ENCODE measurements around the gene RAPGEF6. TPM values are rescaled to one million over a fixed set of nuclear protein-coding genes. Genes with fewer than 3 reads are reported as not detected.

Gene RAPGEF6
- total RNA-seq, 1 donor from 2014 or later, result 18.9 TPM

DNA sequence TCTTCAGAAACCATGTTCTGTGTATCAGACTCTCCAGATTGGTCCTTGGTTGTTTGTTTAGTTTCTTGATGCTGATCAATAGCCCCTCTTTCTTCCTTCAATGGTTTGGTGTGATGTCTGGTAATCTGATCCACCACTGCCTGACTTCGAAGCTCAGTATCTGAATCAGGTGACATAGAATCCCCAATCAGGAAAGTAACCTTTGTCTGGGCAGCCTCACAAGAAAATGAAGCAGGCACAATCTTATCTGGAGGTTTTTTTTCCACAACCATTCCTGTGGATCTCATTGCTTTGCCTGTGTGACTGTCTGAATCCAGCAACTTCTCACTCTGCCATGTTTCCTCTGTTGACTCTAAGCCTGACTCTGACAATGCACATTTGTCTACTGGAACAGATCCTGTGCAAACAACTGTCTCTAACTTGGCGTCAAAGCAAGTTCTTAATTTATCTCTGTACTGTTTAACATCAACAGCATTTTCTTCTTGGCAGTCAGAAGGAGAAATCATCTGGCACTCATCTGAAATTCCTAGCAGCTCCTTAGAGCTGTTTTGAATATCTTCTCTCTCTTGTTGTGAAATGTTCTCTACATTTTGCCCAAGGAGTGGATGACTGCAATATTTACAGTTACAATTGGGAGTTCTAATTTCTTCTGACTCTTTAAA lies 37.1 kb upstream of the RAPGEF6 start:
- TF ChIP-seq, protein P1, sequence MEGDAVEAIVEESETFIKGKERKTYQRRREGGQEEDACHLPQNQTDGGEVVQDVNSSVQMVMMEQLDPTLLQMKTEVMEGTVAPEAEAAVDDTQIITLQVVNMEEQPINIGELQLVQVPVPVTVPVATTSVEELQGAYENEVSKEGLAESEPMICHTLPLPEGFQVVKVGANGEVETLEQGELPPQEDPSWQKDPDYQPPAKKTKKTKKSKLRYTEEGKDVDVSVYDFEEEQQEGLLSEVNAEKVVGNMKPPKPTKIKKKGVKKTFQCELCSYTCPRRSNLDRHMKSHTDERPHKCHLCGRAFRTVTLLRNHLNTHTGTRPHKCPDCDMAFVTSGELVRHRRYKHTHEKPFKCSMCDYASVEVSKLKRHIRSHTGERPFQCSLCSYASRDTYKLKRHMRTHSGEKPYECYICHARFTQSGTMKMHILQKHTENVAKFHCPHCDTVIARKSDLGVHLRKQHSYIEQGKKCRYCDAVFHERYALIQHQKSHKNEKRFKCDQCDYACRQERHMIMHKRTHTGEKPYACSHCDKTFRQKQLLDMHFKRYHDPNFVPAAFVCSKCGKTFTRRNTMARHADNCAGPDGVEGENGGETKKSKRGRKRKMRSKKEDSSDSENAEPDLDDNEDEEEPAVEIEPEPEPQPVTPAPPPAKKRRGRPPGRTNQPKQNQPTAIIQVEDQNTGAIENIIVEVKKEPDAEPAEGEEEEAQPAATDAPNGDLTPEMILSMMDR (IDR thresholded peaks at IDR 0.05), result no peak
- Mint-ChIP-seq H3K27me3 (ENCODE audit: unreplicated experiment) (no peaks in the 10 kb centered on the region), H3K36me3 (ENCODE audit: unreplicated experiment) (peaks cover 62% of the 10 kb centered on the region), H3K4me1 (ENCODE audit: unreplicated experiment) (peaks cover 7% of the 10 kb centered on the region), H3K27ac (ENCODE audit: unreplicated experiment) (no peak overlapping the region), H3K9me3 (ENCODE audit: unreplicated experiment) (no peaks in the 10 kb centered on the region), H3K4me3 (ENCODE audit: unreplicated experiment) (no peak overlapping the region)
- no peak for DNase-seq (ENCODE audit: extremely low spot score, unreplicated experiment)

DNA sequence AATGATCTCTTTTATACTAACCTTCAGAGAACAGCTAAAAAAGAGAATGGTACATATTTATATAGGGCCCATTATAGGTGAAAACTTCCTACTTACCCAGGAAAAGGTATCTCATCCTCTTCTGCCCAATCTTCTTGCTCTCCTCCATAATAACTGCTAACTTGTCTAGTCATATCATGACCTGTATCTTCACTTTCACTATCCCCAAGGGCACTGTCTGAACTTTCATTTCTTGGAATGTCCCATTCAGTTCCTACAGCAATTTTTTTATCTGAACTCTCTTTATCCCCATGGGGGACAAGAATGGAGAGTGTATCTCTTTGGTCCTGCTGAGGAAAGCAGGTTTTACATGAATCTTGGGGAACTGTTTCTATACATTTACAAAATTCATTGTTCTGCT lies 36.4 kb upstream of the RAPGEF6 start:
- TF ChIP-seq, protein P1 (IDR thresholded peaks at IDR 0.05), result no peak
- H3K27ac Mint-ChIP-seq (ENCODE audit: unreplicated experiment), result peak overlapping the region; percentile 8
- no peak overlapping the region for H3K4me3 Mint-ChIP-seq (ENCODE audit: unreplicated experiment)
- no peaks in the 10 kb centered on the region for H3K27me3 Mint-ChIP-seq (ENCODE audit: unreplicated experiment)
- H3K9me3 Mint-ChIP-seq (ENCODE audit: unreplicated experiment), result no peaks in the 10 kb centered on the region
- no peak for DNase-seq (ENCODE audit: extremely low spot score, unreplicated experiment)
- peaks cover 59% of the 10 kb centered on the region for H3K36me3 Mint-ChIP-seq (ENCODE audit: unreplicated experiment)
- H3K4me1 Mint-ChIP-seq (ENCODE audit: unreplicated experiment), result peaks cover 9% of the 10 kb centered on the region

DNA sequence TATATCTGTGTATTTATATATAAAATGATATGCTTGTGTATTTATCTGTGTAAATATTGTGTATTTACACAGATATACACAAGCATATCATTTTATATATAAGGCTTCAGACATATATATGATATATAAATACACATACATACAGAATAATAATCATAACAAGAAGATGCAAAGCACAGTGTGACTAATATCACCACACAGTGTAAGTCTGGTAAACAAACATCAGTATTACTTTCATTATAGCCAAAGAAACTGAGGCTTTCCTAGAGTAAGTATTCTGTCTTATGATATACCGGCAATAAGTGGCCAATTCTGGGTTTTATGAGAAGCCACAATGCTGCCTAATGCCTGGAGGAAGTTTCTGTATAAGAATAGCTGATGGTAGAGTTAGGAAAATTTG lies 29.9 kb upstream of the RAPGEF6 start:
- H3K4me3 Mint-ChIP-seq (ENCODE audit: unreplicated experiment), result no peak overlapping the region
- TF ChIP-seq, protein P1 (IDR thresholded peaks at IDR 0.05), result no peak
- DNase-seq (ENCODE audit: extremely low spot score, unreplicated experiment), result no peak
- no peaks in the 10 kb centered on the region for H3K9me3 Mint-ChIP-seq (ENCODE audit: unreplicated experiment)
- peaks cover 58% of the 10 kb centered on the region for H3K36me3 Mint-ChIP-seq (ENCODE audit: unreplicated experiment)
- H3K27me3 Mint-ChIP-seq (ENCODE audit: unreplicated experiment), result no peaks in the 10 kb centered on the region
- no peak overlapping the region for H3K27ac Mint-ChIP-seq (ENCODE audit: unreplicated experiment)
- peaks cover 3% of the 10 kb centered on the region for H3K4me1 Mint-ChIP-seq (ENCODE audit: unreplicated experiment)

DNA sequence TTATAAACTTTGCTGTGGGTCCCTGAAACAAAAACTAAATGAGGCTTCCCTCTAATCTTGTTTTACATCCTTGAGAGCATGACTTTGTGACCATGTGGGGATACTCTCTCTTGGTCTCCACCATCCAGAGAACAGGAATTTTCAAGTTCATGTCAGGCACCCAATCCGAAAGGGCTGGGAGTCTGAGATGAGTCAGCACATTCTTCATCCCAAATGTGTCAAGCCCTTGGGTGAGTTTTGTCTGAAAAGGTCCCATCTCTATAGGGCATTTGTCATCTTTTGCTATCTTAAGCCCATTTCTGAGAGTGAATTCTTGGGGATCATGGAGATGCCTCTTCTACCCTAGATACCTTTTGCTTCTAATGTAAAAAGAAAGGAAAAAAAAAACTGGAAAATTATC lies 26.9 kb upstream of the RAPGEF6 start:
- Mint-ChIP-seq H3K27ac (ENCODE audit: unreplicated experiment) (peak overlapping the region; percentile 17), H3K9me3 (ENCODE audit: unreplicated experiment) (no peaks in the 10 kb centered on the region), H3K4me1 (ENCODE audit: unreplicated experiment) (peaks cover 3% of the 10 kb centered on the region), H3K4me3 (ENCODE audit: unreplicated experiment) (no peak overlapping the region), H3K27me3 (ENCODE audit: unreplicated experiment) (no peaks in the 10 kb centered on the region), H3K36me3 (ENCODE audit: unreplicated experiment) (peaks cover 62% of the 10 kb centered on the region)
- DNase-seq (ENCODE audit: extremely low spot score, unreplicated experiment), result no peak
- TF ChIP-seq, protein P1 (IDR thresholded peaks at IDR 0.05), result no peak

DNA sequence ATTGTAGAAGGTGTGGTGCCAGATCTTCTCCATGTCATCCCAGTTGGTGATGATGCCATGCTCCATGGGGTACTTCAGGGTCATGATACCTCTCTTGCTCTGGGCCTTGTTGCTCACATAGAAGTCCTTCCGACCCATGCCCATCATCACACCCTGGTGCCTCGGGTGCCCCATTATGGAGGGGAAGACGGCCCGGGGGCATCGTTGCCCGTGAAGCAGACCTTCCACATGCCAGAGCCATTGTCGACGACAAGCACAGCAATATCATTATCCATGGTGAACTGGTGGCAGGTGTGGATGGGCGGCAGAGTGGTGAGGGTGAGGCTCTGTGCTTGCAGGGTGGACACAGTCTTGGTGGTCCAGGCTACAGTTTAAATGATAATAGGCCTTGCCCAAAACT lies 24.8 kb upstream of the RAPGEF6 start:
- Mint-ChIP-seq H3K9me3 (ENCODE audit: unreplicated experiment) (no peaks in the 10 kb centered on the region), H3K27me3 (ENCODE audit: unreplicated experiment) (no peaks in the 10 kb centered on the region), H3K4me3 (ENCODE audit: unreplicated experiment) (no peak overlapping the region), H3K36me3 (ENCODE audit: unreplicated experiment) (peaks cover 62% of the 10 kb centered on the region), H3K4me1 (ENCODE audit: unreplicated experiment) (no peaks in the 10 kb centered on the region), H3K27ac (ENCODE audit: unreplicated experiment) (no peak overlapping the region)
- DNase-seq (ENCODE audit: extremely low spot score, unreplicated experiment), result no peak
- TF ChIP-seq, protein P1 (IDR thresholded peaks at IDR 0.05), result no peak

Measured in osteocyte (in vitro differentiated cells).